Thymus (tissue), 14 donors: ENCODE results near the gene EED. TPM values are rescaled to one million over a fixed set of nuclear protein-coding genes. Genes with fewer than 3 reads are reported as not detected.

ENCODE experiments used
- DNase-seq, 9 donors: peaks; one replicate each; pipeline ENCODE4 v3.0.0-alpha.2; 2013; ENCODE audit warnings: low spot score in 9 of 9, low read depth in 6 of 9, missing footprints in 1 of 9
- H3K27ac ChIP-seq, 2 donors: one replicate each; pipeline ENCODE4 v1.5.1; 2013; ENCODE audit warnings: control low read depth in 1 of 2, low read depth in 1 of 2, low read length in 1 of 2, mild to moderate bottlenecking in 1 of 2, moderate library complexity in 1 of 2
- H3K27me3 ChIP-seq, 2 donors: one replicate each; pipeline ENCODE4 v1.5.1; 2013; ENCODE audit warnings: low read length in 1 of 2; ENCODE audit not compliant: control insufficient read depth in 2 of 2, insufficient read depth in 1 of 2
- H3K36me3 ChIP-seq, 2 donors: one replicate each; pipeline ENCODE4 v1.5.1; 2013; ENCODE audit warnings: low read length in 1 of 2, mild to moderate bottlenecking in 1 of 2, moderate library complexity in 1 of 2; ENCODE audit not compliant: control insufficient read depth in 2 of 2, insufficient read depth in 2 of 2
- H3K4me1 ChIP-seq, 2 donors: one replicate each; pipeline ENCODE4 v1.5.1; 2013; ENCODE audit warnings: low read length in 2 of 2; ENCODE audit not compliant: control insufficient read depth in 2 of 2, insufficient read depth in 2 of 2
- H3K4me3 ChIP-seq, 2 donors: one replicate each; pipeline ENCODE4 v1.5.1; 2013; ENCODE audit warnings: low read length in 2 of 2, control low read depth in 1 of 2, mild to moderate bottlenecking in 1 of 2
- H3K9me3 ChIP-seq, 2 donors: one replicate each; pipeline ENCODE4 v1.5.1; 2013; ENCODE audit warnings: low read length in 1 of 2, mild to moderate bottlenecking in 1 of 2; ENCODE audit not compliant: control insufficient read depth in 2 of 2, insufficient read depth in 1 of 2
- WGBS: extraction: QIAGEN DNeasy Blood & Tissue Kit; methylation state at CpG from one replicate; pipeline ENCODE4 v1.1.7; 2013; 5-methylcytosine and 5-hydroxymethylcytosine counted together
- long read RNA-seq, 10 donors: transcript quantifications; one replicate each; lab custom pipeline, GENCODE V29; 2026
- polyA plus RNA-seq: library from polyadenylated mRNA; stranded (reverse); fragments of 200-250 nt; gene quantifications from one replicate; pipeline ENCODE4 v1.2.3, GENCODE V29; 2013
- total RNA-seq: library from RNA; stranded (reverse); fragments of 120-200 nt; gene quantifications from one replicate; pipeline ENCODE4 v1.2.4, GENCODE V29; 2013
- donor health status: healthy.

EED gene, protein sequence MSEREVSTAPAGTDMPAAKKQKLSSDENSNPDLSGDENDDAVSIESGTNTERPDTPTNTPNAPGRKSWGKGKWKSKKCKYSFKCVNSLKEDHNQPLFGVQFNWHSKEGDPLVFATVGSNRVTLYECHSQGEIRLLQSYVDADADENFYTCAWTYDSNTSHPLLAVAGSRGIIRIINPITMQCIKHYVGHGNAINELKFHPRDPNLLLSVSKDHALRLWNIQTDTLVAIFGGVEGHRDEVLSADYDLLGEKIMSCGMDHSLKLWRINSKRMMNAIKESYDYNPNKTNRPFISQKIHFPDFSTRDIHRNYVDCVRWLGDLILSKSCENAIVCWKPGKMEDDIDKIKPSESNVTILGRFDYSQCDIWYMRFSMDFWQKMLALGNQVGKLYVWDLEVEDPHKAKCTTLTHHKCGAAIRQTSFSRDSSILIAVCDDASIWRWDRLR
- total RNA-seq (23.8 TPM), polyA plus RNA-seq (32.1 TPM)
- long read RNA-seq, donor 1, partial matches to known transcripts: 0 of 3 reads
- long read RNA-seq, donor 1, other reads (novel, unspliced or antisense): 0 of 3 reads
- long read RNA-seq, donor 2: 0 reads
- long read RNA-seq, donor 3, transcript EED-201 (12 exons, 2,223 nt): major isoform, 11 of 12 reads
- long read RNA-seq, donor 3, partial matches to known transcripts: 0 of 12 reads
- long read RNA-seq, donor 3, other reads (novel, unspliced or antisense): 0 of 12 reads
- long read RNA-seq, donor 4, partial matches to known transcripts: 0 of 5 reads
- long read RNA-seq, donor 4, other reads (novel, unspliced or antisense): 0 of 5 reads
- long read RNA-seq, donor 5, transcript EED-201 (12 exons, 2,223 nt): major isoform, 13 of 66 reads
- long read RNA-seq, donor 5, partial matches to known transcripts: 47 of 66 reads
- long read RNA-seq, donor 5, other reads (novel, unspliced or antisense): 0 of 66 reads
- long read RNA-seq, donor 6, transcript EED-201 (12 exons, 2,223 nt): major isoform, 6 of 9 reads
- long read RNA-seq, donor 6, partial matches to known transcripts: 0 of 9 reads
- long read RNA-seq, donor 6, other reads (novel, unspliced or antisense): 0 of 9 reads
- long read RNA-seq, donor 7, transcript EED-201 (12 exons, 2,223 nt): major isoform, 5 of 20 reads
- long read RNA-seq, donor 7, partial matches to known transcripts: 11 of 20 reads
- long read RNA-seq, donor 7, other reads (novel, unspliced or antisense): 0 of 20 reads
- long read RNA-seq, donor 8, partial matches to known transcripts: 13 of 16 reads
- long read RNA-seq, donor 8, other reads (novel, unspliced or antisense): 0 of 16 reads
- long read RNA-seq, donor 9, partial matches to known transcripts: 18 of 24 reads
- long read RNA-seq, donor 9, other reads (novel, unspliced or antisense): 0 of 24 reads
- long read RNA-seq, donor 10, transcript EED-201 (12 exons, 2,223 nt): major isoform, 7 of 21 reads
- long read RNA-seq, donor 10, partial matches to known transcripts: 10 of 21 reads
- long read RNA-seq, donor 10, other reads (novel, unspliced or antisense): 0 of 21 reads

DNA sequence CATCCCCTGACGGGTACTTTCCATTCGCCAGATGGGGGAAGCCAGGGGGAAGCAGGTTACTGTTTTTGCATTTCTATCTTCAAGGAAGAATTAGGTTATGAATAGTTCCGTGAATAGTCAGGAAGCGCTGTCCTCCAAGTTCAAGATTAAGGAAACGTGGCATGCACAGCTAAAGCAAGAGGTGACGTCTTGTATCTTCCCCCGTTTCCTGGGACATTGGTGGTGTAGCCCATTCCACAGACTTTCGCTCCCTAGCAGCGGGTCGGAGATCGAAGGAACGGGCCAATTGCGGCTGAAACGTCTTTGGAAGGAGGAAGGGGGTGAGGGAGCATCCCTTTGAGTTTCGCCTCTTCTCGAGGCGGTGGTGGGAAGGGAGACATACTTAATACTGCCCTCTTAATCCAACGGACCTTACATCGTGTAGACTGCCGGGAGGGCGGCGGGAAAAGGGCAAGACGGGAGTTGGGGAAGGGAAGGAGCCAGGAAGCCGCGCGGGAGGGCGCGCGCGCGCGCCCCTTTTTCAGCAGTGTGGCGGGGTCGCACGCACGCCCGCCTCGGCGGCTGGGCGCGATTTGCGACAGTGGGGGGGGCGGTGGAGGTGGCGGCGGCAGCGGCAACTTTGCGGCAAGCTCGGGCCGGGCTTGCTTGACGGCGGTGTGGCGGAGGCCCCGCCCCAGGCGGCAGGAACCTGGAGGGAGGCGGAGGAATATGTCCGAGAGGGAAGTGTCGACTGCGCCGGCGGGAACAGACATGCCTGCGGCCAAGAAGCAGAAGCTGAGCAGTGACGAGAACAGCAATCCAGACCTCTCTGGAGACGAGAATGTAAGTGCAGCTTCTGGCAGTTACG is at the start of gene EED:
Gene EED (plus strand): TSS at position 232 of the 847 bp plus-strand sequence. CDS start 477 bp downstream, at position 709.
- H3K4me3 ChIP-seq: peak within 1 kb of the TSS; percentile 59 to 82
- H3K4me1 ChIP-seq: peaks cover 0 to 2% of the 10 kb centered on the region in 2 donors
- H3K9me3 ChIP-seq: no peaks in the 10 kb centered on the region
- H3K27ac ChIP-seq: peak within 1 kb of the TSS; percentile 96 to 97
- peak; percentile 85 to 95 (median 91) for DNase-seq
- no peaks in the 10 kb centered on the region for H3K27me3 ChIP-seq
- WGBS: under 1% methylated on average over 64 of the region's 64 CpGs
- H3K36me3 ChIP-seq: no peaks in the 10 kb centered on the region

GRCh38 chr11:86194998-86195397 is 49.6 kb upstream of the EED start:
- Histone ChIP-seq H3K27ac (no peak overlapping the region), H3K9me3 (no peaks in the 10 kb centered on the region), H3K27me3 (no peaks in the 10 kb centered on the region), H3K4me1 (peaks cover 0 to 3% of the 10 kb centered on the region in 2 donors), H3K4me3 (no peak overlapping the region), H3K36me3 (no peaks in the 10 kb centered on the region)
- WGBS: 97% methylated on average over 18 of the region's 18 CpGs
- DNase-seq: no peak

DNA sequence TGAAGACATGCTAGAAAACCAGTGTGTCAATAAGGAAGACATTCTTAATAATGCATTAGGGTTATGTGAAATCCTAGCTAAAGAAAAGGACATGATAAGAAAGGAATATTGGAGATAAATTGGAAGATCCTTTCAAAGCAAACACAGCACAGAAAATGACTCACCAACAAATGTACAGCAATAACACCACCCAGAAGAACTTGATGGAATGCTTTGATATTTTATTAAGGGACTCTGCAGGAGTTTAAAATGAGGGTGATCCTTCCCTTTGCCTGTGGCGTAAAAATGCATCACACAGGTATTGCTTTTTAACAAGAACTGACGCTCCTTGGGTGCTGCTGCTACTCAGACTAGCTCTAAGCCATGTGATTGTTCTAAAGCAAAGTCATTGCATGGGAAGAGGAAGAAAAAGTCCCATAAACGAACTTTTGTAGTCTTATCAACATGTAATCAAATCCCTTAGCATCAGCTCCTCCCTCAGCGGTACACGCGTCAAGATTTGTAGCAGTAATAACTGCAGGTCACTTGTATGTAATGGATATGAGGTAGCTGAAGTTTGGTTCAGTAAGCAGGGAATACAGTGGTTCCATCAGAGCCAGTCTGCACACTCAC is 48.4 kb upstream of the EED start:
- Histone ChIP-seq H3K4me3 (no peak overlapping the region), H3K27me3 (no peaks in the 10 kb centered on the region), H3K36me3 (no peaks in the 10 kb centered on the region), H3K9me3 (no peaks in the 10 kb centered on the region), H3K4me1 (peaks cover 0 to 3% of the 10 kb centered on the region in 2 donors), H3K27ac (no peak overlapping the region)
- 75% methylated on average over 6 of the region's 6 CpGs for WGBS
- DNase-seq: no peak

DNA sequence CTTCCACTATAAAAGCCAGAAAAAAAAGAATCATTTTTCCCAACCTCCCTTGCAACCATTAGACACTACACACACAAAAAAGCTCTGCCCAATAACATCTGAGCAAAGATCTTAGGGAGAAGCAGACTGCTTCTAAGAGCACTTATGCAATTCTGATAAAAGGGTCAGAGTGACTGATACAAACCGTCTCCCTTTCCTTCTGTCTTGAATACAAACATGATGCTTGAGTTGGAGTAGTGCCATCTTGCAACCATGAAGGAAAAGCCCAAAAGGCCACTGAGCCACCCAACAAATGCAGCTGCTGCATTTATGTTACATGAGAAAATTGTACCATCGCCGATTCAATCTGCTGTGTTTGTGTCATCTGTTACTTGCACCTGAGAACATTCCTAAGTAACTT is 47.6 kb upstream of the EED start:
- peaks cover 0 to 3% of the 10 kb centered on the region in 2 donors for H3K4me1 ChIP-seq
- no peaks in the 10 kb centered on the region for H3K36me3 ChIP-seq
- no peaks in the 10 kb centered on the region for H3K27me3 ChIP-seq
- no peak for DNase-seq
- H3K9me3 ChIP-seq: no peaks in the 10 kb centered on the region
- no peak overlapping the region for H3K27ac ChIP-seq
- H3K4me3 ChIP-seq: no peak overlapping the region
- 98% methylated on average over 3 of the region's 3 CpGs for WGBS

- DNase-seq: no peak
- Histone ChIP-seq H3K4me3 (no peak overlapping the region), H3K36me3 (no peaks in the 10 kb centered on the region), H3K9me3 (no peaks in the 10 kb centered on the region), H3K27me3 (no peaks in the 10 kb centered on the region), H3K27ac (no peak overlapping the region), H3K4me1 (peaks cover 0 to 3% of the 10 kb centered on the region in 2 donors)
Measured at GRCh38 chr11:86197448-86197847, 47.1 kb upstream of the EED start.

- Histone ChIP-seq H3K9me3 (no peaks in the 10 kb centered on the region), H3K36me3 (no peaks in the 10 kb centered on the region), H3K4me3 (no peak overlapping the region), H3K27me3 (no peaks in the 10 kb centered on the region), H3K27ac (no peak overlapping the region), H3K4me1 (no peaks in the 10 kb centered on the region)
- no peak for DNase-seq
Measured at GRCh38 chr11:86198139-86198538, 46.4 kb upstream of the EED start.

DNA sequence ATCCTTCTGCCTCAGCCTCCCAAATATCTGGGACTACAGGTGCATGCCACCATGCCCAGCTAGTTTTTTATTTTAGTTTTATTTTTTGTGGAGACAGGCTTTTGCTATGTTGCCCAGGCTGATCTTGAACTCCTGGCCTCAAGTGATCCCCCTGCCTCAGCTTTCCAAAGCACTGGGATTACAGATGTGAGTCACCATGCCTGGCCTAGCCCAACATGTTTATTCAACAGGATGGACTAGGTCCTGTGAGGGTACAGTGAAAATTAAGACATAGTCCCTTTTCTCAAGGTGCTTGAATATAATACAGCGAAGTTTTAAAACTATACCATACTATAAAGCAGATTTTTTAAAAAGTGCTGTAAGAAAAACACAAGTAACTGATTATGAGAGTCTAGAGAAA is 45.2 kb upstream of the EED start:
- 98% methylated on average over 1 of the region's 1 CpG for WGBS
- H3K4me3 ChIP-seq: no peak overlapping the region
- no peak overlapping the region for H3K27ac ChIP-seq
- H3K9me3 ChIP-seq: no peaks in the 10 kb centered on the region
- no peak for DNase-seq
- H3K4me1 ChIP-seq: no peaks in the 10 kb centered on the region
- H3K36me3 ChIP-seq: no peaks in the 10 kb centered on the region
- H3K27me3 ChIP-seq: no peaks in the 10 kb centered on the region
